ENCODE results near the gene CBLB.

Gene CBLB

GRCh38 chr3:105616374-105617121 lies 252.3 kb downstream of the CBLB start:
- H3K4me3 Mint-ChIP-seq = no peak overlapping the region
- no peak for DNase-seq (ENCODE audit: low spot score)
- no peaks in the 10 kb centered on the region for H3K4me1 Mint-ChIP-seq (ENCODE audit: low read depth)
- H3K9me3 Mint-ChIP-seq = no peaks in the 10 kb centered on the region
- no peak overlapping the region for H3K27ac Mint-ChIP-seq
- H3K27me3 Mint-ChIP-seq (ENCODE audit: low read depth) = no peaks in the 10 kb centered on the region
- H3K36me3 Mint-ChIP-seq (ENCODE audit: low read depth) = no peaks in the 10 kb centered on the region

- no peaks in the 10 kb centered on the region for H3K27me3 Mint-ChIP-seq (ENCODE audit: low read depth)
- DNase-seq (ENCODE audit: low spot score) = no peak
- no peaks in the 10 kb centered on the region for H3K36me3 Mint-ChIP-seq (ENCODE audit: low read depth)
- H3K4me1 Mint-ChIP-seq (ENCODE audit: low read depth) = no peaks in the 10 kb centered on the region
- H3K4me3 Mint-ChIP-seq = no peak overlapping the region
- H3K27ac Mint-ChIP-seq = no peak overlapping the region
- H3K9me3 Mint-ChIP-seq = no peaks in the 10 kb centered on the region
Measured at GRCh38 chr3:105615814-105616213, 253.0 kb downstream of the CBLB start.

GRCh38 chr3:105614288-105615030 lies 254.4 kb downstream of the CBLB start:
- Mint-ChIP-seq H3K27ac (no peak overlapping the region), H3K4me1 (ENCODE audit: low read depth) (no peaks in the 10 kb centered on the region), H3K27me3 (ENCODE audit: low read depth) (no peaks in the 10 kb centered on the region), H3K4me3 (no peak overlapping the region), H3K36me3 (ENCODE audit: low read depth) (no peaks in the 10 kb centered on the region), H3K9me3 (no peaks in the 10 kb centered on the region)
- no peak for DNase-seq (ENCODE audit: low spot score)

GRCh38 chr3:105613120-105613519 lies 255.7 kb downstream of the CBLB start:
- H3K4me3 Mint-ChIP-seq = no peak overlapping the region
- no peaks in the 10 kb centered on the region for H3K9me3 Mint-ChIP-seq
- H3K27ac Mint-ChIP-seq = no peak overlapping the region
- H3K4me1 Mint-ChIP-seq (ENCODE audit: low read depth) = no peaks in the 10 kb centered on the region
- no peak for DNase-seq (ENCODE audit: low spot score)
- H3K36me3 Mint-ChIP-seq (ENCODE audit: low read depth) = no peaks in the 10 kb centered on the region
- no peaks in the 10 kb centered on the region for H3K27me3 Mint-ChIP-seq (ENCODE audit: low read depth)

GRCh38 chr3:105611304-105612192 lies 257.3 kb downstream of the CBLB start:
- Mint-ChIP-seq H3K27me3 (ENCODE audit: low read depth) (no peaks in the 10 kb centered on the region), H3K27ac (no peak overlapping the region)

GRCh38 chr3:105610473-105610872 lies 258.3 kb downstream of the CBLB start:
- H3K9me3 Mint-ChIP-seq = no peaks in the 10 kb centered on the region
- no peaks in the 10 kb centered on the region for H3K36me3 Mint-ChIP-seq (ENCODE audit: low read depth)
- H3K27ac Mint-ChIP-seq = no peak overlapping the region
- no peak for DNase-seq (ENCODE audit: low spot score)
- H3K27me3 Mint-ChIP-seq (ENCODE audit: low read depth) = no peaks in the 10 kb centered on the region
- no peaks in the 10 kb centered on the region for H3K4me1 Mint-ChIP-seq (ENCODE audit: low read depth)
- no peak overlapping the region for H3K4me3 Mint-ChIP-seq

More at GRCh38 chr3:105611304-105612192, 257.3 kb downstream of the CBLB start:
- no peak for DNase-seq (ENCODE audit: low spot score)
- Mint-ChIP-seq H3K4me3 (no peak overlapping the region), H3K4me1 (ENCODE audit: low read depth) (no peaks in the 10 kb centered on the region), H3K9me3 (no peaks in the 10 kb centered on the region), H3K36me3 (ENCODE audit: low read depth) (no peaks in the 10 kb centered on the region)

- no peaks in the 10 kb centered on the region for H3K36me3 Mint-ChIP-seq (ENCODE audit: low read depth)
- DNase-seq (ENCODE audit: low spot score) = no peak
- no peaks in the 10 kb centered on the region for H3K4me1 Mint-ChIP-seq (ENCODE audit: low read depth)
- no peak overlapping the region for H3K4me3 Mint-ChIP-seq
- H3K27me3 Mint-ChIP-seq (ENCODE audit: low read depth) = no peaks in the 10 kb centered on the region
- H3K9me3 Mint-ChIP-seq = no peaks in the 10 kb centered on the region
- no peak overlapping the region for H3K27ac Mint-ChIP-seq
Measured at GRCh38 chr3:105608623-105609022, 260.2 kb downstream of the CBLB start.

- H3K27ac Mint-ChIP-seq = no peak overlapping the region
- DNase-seq (ENCODE audit: low spot score) = no peak
- no peaks in the 10 kb centered on the region for H3K9me3 Mint-ChIP-seq
- H3K27me3 Mint-ChIP-seq (ENCODE audit: low read depth) = no peaks in the 10 kb centered on the region
- no peak overlapping the region for H3K4me3 Mint-ChIP-seq
- no peaks in the 10 kb centered on the region for H3K4me1 Mint-ChIP-seq (ENCODE audit: low read depth)
- H3K36me3 Mint-ChIP-seq (ENCODE audit: low read depth) = no peaks in the 10 kb centered on the region
Measured at GRCh38 chr3:105606016-105606415, 262.8 kb downstream of the CBLB start.

All from T-helper 2 cell treated with Interferon-gamma antibody and Interleukin-4, amounts not matched to agents 5 μg/mL and 100 μg/mL, for 36 hours (primary cell).